ENCODE data around the gene ACYP2.
"Not testable (repeated sequence)": the region's sequence is repeated elsewhere in the genome, so short reads cannot be mapped to it uniquely, and the experiment has no call there.

Gene ACYP2

GRCh38 chr2:54227798-54228197 lies 112.4 kb downstream of the ACYP2 start:
- no peak for DNase-seq

GRCh38 chr2:54228945-54229344 lies 113.5 kb downstream of the ACYP2 start:
- DNase-seq, result no peak

- no peak for DNase-seq
These were observed 118.6 kb downstream of the ACYP2 start for GRCh38 chr2:54233832-54234649.

- no peak for DNase-seq
These were observed 122.0 kb downstream of the ACYP2 start for GRCh38 chr2:54237428-54237827.

- no peak for DNase-seq
These were observed 124.0 kb downstream of the ACYP2 start for GRCh38 chr2:54239427-54239826.

- no peak for DNase-seq
These were observed 125.4 kb downstream of the ACYP2 start for GRCh38 chr2:54240515-54241469.

- DNase-seq, result no peak
These were observed 131.7 kb downstream of the ACYP2 start for GRCh38 chr2:54247115-54247514.

- DNase-seq, result no peak
These were observed 134.2 kb downstream of the ACYP2 start for GRCh38 chr2:54249629-54250028.

- no peak for DNase-seq
These were observed 138.8 kb downstream of the ACYP2 start for GRCh38 chr2:54254180-54254579.

- no peak for DNase-seq
These were observed 140.0 kb downstream of the ACYP2 start for GRCh38 chr2:54255230-54256090.

- no peak for DNase-seq
These were observed 140.8 kb downstream of the ACYP2 start, which contains the start of gene TSPYL6 for GRCh38 chr2:54256091-54256694. Gene TSPYL6 (minus strand): TSS chr2:54256229. CDS start chr2:54256151, 78 bp downstream.

- no peak for DNase-seq
These were observed 142.8 kb downstream of the ACYP2 start for GRCh38 chr2:54258166-54258565.

GRCh38 chr2:54259413-54260240 lies 144.2 kb downstream of the ACYP2 start:
- DNase-seq, result no peak

- no peak for DNase-seq
These were observed 144.8 kb downstream of the ACYP2 start for GRCh38 chr2:54260241-54260595.

GRCh38 chr2:54261537-54261936 lies 146.1 kb downstream of the ACYP2 start:
- no peak for DNase-seq

GRCh38 chr2:54262015-54262765 lies 146.8 kb downstream of the ACYP2 start:
- no peak for DNase-seq

GRCh38 chr2:54265081-54265480 lies 149.7 kb downstream of the ACYP2 start:
- not testable (repeated sequence) for DNase-seq

- DNase-seq, result no peak
These were observed 152.2 kb downstream of the ACYP2 start for GRCh38 chr2:54267577-54267976.

GRCh38 chr2:54271189-54271588 lies 155.8 kb downstream of the ACYP2 start:
- DNase-seq, result peak in 3 of 4 experiments; percentile 15 to 48 (median 33)
